GM10266 (cell line): ENCODE results near the gene TTR.

Experiments used
- DNase-seq: peaks from one replicate; pipeline ENCODE4 v3.0.0; 2012; ENCODE audit errors: extremely low spot score
- TF ChIP-seq, protein P1 (sequence below): IDR thresholded peaks from 2 replicates; pipeline ENCODE4 v1.5.1; 2012; ENCODE audit warnings: mild to moderate bottlenecking, low read depth; ENCODE audit not compliant: control insufficient read depth, insufficient read depth; ENCODE audit errors: missing control alignments

TTR gene

DNA sequence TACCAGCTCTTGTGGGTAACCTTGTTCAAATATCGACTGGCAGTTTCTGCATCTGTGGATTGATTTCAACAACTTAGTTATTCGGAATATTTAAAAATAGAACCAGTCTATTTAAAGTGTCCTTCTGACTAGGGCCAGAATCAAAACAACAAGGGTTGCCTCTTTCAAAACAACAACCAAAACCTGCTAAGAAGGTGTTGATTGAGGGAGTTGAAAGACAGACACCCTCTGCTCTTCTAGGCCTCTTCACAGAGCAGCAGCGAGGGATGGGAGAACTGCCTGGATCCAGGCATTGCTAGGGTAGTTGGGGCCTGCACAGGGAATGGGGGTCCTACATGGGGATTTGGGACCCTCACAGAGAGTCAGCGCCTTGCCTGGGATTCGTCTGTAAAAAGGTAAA lies 19.8 kb downstream of the TTR start:
- DNase-seq: no peak
- TF ChIP-seq, protein P1, sequence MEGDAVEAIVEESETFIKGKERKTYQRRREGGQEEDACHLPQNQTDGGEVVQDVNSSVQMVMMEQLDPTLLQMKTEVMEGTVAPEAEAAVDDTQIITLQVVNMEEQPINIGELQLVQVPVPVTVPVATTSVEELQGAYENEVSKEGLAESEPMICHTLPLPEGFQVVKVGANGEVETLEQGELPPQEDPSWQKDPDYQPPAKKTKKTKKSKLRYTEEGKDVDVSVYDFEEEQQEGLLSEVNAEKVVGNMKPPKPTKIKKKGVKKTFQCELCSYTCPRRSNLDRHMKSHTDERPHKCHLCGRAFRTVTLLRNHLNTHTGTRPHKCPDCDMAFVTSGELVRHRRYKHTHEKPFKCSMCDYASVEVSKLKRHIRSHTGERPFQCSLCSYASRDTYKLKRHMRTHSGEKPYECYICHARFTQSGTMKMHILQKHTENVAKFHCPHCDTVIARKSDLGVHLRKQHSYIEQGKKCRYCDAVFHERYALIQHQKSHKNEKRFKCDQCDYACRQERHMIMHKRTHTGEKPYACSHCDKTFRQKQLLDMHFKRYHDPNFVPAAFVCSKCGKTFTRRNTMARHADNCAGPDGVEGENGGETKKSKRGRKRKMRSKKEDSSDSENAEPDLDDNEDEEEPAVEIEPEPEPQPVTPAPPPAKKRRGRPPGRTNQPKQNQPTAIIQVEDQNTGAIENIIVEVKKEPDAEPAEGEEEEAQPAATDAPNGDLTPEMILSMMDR: no peak

DNA sequence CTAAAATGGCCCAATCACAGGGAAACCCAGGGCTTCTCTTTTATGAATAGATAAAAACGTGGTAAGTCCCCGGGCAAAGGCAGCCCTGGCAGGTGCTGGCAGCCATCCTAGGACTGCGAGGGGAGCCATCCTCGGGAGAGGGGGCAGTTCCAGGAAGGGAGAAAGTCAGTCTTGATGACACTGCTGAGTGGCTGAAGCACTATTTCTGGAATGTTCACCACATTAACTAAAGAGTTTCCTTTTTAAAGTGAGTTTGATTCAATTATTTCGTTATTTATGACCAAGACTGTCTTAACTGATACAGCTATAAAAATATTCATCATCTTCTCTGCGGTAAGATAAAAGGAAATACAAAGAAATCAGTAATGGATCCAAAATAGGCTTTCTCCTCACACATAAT lies 20.4 kb downstream of the TTR start:
- no peak for DNase-seq
- TF ChIP-seq, protein P1: no peak

DNA sequence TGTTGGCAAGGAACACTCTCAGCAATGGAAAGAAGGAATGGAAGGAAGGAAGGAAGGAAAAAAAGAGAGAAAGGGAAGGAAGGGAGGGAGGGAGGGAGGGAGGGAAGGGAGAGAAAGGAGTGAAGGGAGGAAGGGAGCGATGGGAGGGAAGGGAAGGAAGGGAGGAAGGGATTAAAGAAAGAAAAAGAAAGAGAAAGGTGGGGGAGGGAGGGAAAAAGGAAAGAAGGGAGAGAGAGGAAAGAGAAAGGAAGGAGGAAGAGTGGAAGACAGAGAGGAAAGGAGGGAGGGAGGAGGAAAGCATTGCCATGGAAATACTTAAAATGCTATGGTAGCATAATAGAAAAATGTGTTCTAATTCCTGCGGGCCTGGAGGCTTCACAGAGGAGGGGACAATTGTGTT lies 22.4 kb downstream of the TTR start:
- TF ChIP-seq, protein P1: no peak
- DNase-seq: no peak

DNA sequence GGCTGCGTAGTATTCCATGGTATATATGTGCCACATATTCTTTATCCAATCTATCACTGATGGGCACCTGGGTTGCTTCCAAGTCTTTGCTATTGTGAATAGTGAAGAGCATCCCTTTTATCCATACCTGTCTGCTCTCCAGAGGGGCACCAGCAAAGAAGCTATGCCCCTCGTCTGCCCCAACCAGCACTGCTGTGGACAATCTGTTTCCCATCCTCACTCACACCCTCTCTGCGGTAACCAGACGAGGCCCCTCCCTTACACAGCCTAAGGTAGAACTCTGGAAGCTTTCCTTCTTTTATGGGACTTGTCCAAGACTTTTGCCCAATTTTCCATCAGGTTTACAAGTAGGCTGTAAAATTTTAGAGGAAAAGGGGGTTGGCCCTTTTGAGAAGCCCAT lies 24.9 kb downstream of the TTR start:
- TF ChIP-seq, protein P1: no peak
- DNase-seq: no peak

DNA sequence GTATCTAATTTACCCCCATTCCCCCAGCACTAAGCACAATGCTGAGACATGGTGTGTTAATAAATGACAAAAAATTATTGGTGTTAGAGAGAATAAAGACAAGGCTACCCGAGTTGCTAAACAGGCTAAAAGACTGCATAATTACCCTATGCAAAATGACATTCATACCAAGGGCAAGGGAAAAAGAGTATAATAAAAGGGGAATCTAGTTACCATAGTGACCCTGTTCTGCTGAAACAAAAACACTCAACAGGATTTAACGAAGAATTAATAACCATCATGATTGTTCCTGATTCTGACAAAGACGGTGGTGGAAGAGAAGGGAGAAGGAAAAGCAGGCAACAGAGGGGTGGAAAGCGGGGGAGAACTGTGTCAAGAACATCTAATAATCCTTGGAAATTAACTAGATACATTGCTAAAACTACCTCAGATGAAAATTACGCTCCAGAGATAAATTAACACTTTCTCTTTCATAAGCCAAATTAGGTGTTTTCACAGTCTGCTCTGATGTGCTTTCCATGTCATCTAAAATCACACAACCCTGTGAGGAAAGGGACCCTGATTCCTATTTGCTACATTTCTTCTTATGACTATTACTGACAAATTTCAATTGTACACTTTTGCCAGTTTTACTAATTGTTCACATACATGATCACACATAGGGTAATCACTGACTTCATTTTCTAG lies 25.5 kb downstream of the TTR start:
- DNase-seq: peak; percentile 19
- TF ChIP-seq, protein P1: no peak

DNA sequence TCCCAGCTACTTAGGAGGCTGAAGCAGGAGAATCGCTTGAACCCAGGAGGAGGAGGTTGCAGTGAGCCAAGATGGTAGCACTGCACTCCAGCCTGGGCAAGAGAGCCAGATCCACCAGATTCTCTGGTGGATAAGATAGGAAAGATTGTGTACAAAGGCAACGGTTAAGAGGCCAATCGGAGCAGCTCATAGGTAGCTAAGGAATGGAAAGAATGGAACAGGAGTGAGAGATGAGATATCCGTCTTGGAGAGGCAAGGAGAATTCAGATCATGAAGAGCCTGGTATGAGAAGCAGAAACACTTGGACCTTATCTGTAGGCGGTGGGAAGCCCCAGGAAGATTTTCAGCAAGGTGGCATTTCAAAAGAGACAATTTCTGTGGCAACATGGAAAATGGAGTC lies 27.1 kb downstream of the TTR start:
- TF ChIP-seq, protein P1: no peak
- DNase-seq: no peak

DNA sequence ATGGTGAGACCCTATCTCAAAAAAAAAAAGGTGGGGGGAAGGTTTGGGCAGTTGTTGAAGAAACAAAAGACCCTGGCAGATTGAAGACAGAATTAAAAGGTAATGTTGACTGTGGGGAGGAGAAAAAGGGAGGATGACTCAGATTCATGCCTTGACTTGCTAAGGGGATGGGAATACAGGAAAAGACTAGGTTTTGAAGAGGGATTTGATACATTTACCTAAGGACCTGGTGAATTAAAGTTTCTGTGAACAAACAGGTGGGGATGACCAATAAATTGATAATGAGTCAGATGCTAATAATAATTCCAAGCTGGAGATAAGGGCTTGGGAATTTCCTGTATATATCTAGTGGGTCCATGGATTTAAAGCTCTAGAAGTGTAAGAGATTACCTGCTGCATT lies 27.6 kb downstream of the TTR start:
- no peak for DNase-seq
- TF ChIP-seq, protein P1: no peak
